Measurements from ENCODE around the gene SEMA5B.

DNA sequence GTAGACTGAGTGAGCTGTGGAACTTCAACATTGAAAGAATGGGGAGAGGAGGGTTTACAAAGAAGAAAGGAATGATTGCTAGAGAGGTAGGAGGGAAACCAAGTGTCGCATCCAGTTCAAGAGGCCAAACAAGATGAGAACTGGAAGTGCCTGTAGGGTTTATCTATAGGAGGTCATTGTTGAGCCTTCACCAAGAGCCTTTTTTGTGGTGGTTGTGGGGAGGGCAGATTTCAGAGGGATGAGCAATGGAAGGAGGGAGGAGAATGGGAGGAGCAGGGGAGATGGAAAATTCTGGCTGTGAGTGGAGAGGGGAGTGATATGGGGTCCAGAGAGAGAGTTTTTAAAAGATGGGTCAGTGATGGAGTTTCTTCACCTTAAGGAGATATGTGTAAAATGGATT lies 47.8 kb upstream of the SEMA5B start:
- TF ChIP-seq, protein P1, sequence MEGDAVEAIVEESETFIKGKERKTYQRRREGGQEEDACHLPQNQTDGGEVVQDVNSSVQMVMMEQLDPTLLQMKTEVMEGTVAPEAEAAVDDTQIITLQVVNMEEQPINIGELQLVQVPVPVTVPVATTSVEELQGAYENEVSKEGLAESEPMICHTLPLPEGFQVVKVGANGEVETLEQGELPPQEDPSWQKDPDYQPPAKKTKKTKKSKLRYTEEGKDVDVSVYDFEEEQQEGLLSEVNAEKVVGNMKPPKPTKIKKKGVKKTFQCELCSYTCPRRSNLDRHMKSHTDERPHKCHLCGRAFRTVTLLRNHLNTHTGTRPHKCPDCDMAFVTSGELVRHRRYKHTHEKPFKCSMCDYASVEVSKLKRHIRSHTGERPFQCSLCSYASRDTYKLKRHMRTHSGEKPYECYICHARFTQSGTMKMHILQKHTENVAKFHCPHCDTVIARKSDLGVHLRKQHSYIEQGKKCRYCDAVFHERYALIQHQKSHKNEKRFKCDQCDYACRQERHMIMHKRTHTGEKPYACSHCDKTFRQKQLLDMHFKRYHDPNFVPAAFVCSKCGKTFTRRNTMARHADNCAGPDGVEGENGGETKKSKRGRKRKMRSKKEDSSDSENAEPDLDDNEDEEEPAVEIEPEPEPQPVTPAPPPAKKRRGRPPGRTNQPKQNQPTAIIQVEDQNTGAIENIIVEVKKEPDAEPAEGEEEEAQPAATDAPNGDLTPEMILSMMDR (IDR thresholded peaks at IDR 0.05), result no peak
- TF ChIP-seq RCOR1 (IDR thresholded peaks at IDR 0.05; ENCODE audit: low read length) (no peak), YY1 (IDR thresholded peaks at IDR 0.05; ENCODE audit: low read depth) (no peak), EZH2phosphoT487 (IDR thresholded peaks at IDR 0.05; ENCODE audit: borderline replicate concordance, low read depth) (no peak), RFX5 (IDR thresholded peaks at IDR 0.05; ENCODE audit: low read length) (no peak), GABPA (IDR thresholded peaks at IDR 0.05; ENCODE audit: low read depth) (no peak), FOXM1 (IDR thresholded peaks at IDR 0.05; ENCODE audit: low read depth) (no peak), FOXJ3 (CRISPR knock-in tag; IDR thresholded peaks at IDR 0.05) (no peak), EP300 (IDR thresholded peaks at IDR 0.05; ENCODE audit: borderline replicate concordance in 1 of 2, low read depth in 1 of 2, low read length in 1 of 2) (no peak), NRF1 (IDR thresholded peaks at IDR 0.05; ENCODE audit: low read depth, low read length) (no peak), TAF1 (IDR thresholded peaks at IDR 0.05; ENCODE audit: borderline replicate concordance, low read depth, low read length) (no peak)
- TF ChIP-seq, protein P2, sequence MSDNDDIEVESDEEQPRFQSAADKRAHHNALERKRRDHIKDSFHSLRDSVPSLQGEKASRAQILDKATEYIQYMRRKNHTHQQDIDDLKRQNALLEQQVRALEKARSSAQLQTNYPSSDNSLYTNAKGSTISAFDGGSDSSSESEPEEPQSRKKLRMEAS (IDR thresholded peaks at IDR 0.05; ENCODE audit: low read depth), result no peak
- TF ChIP-seq, protein P3, sequence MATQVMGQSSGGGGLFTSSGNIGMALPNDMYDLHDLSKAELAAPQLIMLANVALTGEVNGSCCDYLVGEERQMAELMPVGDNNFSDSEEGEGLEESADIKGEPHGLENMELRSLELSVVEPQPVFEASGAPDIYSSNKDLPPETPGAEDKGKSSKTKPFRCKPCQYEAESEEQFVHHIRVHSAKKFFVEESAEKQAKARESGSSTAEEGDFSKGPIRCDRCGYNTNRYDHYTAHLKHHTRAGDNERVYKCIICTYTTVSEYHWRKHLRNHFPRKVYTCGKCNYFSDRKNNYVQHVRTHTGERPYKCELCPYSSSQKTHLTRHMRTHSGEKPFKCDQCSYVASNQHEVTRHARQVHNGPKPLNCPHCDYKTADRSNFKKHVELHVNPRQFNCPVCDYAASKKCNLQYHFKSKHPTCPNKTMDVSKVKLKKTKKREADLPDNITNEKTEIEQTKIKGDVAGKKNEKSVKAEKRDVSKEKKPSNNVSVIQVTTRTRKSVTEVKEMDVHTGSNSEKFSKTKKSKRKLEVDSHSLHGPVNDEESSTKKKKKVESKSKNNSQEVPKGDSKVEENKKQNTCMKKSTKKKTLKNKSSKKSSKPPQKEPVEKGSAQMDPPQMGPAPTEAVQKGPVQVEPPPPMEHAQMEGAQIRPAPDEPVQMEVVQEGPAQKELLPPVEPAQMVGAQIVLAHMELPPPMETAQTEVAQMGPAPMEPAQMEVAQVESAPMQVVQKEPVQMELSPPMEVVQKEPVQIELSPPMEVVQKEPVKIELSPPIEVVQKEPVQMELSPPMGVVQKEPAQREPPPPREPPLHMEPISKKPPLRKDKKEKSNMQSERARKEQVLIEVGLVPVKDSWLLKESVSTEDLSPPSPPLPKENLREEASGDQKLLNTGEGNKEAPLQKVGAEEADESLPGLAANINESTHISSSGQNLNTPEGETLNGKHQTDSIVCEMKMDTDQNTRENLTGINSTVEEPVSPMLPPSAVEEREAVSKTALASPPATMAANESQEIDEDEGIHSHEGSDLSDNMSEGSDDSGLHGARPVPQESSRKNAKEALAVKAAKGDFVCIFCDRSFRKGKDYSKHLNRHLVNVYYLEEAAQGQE (IDR thresholded peaks at IDR 0.05; ENCODE audit: low read depth, low read length), result no peak
